Thyroid gland (tissue), 4 donors: ENCODE measurements around the gene AHSG.

Experiments used
- POLR2A ChIP-seq, 2 donors: fragments of 450-650 bp; IDR thresholded peaks; one replicate each; pipeline ENCODE4 v1.6.1; 2017; ENCODE audit warnings: antibody characterized with exemption in 2 of 2, mild to moderate bottlenecking in 2 of 2, moderate library complexity in 1 of 2
- TF ChIP-seq, protein P1 (sequence below), 6 experiments: fragments of 200-600 bp in 3 of 6; fragments of 450-650 bp in 3 of 6; sonication (generic) in 3 of 6; IDR thresholded peaks; one replicate each; pipeline ENCODE4 v1.5.1; 2016 to 2019; ENCODE audit warnings: antibody characterized with exemption in 6 of 6, mild to moderate bottlenecking in 2 of 6, inconsistent platforms in 1 of 6, moderate library complexity in 1 of 6

DNA sequence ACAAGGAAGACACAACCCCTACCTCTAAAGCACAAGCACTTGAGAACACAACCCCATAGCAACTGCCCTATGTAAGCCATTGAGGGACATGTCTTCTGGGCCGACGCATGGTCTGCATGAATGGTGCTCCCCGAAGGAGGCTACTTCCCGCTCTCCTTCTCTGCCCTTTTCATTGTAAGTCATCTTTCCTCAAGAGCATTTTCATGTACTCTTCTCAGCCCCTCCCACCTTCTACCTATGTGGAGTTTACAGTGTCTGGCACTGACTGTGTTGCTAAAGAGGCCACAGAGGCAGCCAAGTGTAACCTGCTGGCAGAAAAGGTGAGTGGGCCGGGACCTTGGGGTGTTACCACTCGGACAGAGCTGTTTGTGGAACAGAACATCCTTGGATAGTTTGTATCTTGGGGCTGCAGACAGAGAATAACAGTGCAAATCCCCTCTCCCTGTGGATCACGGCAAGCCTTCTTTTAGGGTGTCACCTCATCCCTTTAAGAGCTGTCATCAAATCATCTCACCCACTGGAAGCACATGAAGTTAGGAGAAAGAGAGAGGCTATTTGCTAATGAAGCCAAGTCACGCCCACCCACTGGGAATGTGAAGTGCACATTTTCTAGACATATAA lies 5.6 kb downstream of the AHSG start:
- TF ChIP-seq, protein P1, sequence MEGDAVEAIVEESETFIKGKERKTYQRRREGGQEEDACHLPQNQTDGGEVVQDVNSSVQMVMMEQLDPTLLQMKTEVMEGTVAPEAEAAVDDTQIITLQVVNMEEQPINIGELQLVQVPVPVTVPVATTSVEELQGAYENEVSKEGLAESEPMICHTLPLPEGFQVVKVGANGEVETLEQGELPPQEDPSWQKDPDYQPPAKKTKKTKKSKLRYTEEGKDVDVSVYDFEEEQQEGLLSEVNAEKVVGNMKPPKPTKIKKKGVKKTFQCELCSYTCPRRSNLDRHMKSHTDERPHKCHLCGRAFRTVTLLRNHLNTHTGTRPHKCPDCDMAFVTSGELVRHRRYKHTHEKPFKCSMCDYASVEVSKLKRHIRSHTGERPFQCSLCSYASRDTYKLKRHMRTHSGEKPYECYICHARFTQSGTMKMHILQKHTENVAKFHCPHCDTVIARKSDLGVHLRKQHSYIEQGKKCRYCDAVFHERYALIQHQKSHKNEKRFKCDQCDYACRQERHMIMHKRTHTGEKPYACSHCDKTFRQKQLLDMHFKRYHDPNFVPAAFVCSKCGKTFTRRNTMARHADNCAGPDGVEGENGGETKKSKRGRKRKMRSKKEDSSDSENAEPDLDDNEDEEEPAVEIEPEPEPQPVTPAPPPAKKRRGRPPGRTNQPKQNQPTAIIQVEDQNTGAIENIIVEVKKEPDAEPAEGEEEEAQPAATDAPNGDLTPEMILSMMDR (IDR thresholded peaks at IDR 0.05): no peak
- no peak for TF ChIP-seq POLR2A (IDR thresholded peaks at IDR 0.05)
